PC-3 (cell line): ENCODE measurements around the gene ARHGEF17.

Source experiments
- EZH2 ChIP-seq: fragments of 300-600 bp; sonication (generic); IDR thresholded peaks from one replicate; pipeline ENCODE4 v1.6.1; 2017; ENCODE audit warnings: antibody characterized with exemption, mild to moderate bottlenecking, low read length; ENCODE audit not compliant: unreplicated experiment
- TF ChIP-seq, protein P1 (sequence below): fragments of 300-600 bp; sonication (generic); conservative IDR thresholded peaks from 2 replicates; pipeline ENCODE4 v1.5.1; 2017; ENCODE audit warnings: antibody characterized with exemption, low read depth, mild to moderate bottlenecking, low read length

DNA sequence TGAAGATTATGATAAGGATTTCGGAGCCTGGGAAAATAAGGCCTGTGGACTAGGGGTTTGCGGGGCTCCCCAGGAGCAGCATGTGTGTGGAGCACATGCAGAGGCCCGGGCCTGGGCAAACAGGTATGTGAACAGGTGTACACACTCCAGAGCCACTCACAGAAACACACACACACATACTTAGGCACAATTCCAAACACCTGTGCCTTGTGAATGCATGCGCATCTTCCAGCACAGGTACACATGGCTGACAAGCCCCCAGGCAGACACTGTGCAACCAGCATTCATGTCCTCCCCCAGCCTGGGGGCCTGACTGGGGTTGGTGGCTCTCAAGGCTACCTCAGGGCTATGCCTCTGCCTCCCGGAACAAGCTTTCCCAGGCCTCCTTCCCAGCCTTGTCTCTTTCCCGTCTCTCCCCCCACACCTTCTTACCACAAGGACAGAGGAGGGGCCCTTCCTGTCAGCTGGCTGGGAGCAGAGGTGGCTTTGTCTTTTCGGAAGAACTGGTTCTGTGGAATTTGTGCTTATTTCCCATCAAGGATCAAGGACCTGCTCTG is 38.5 kb upstream of the ARHGEF17 start:
- TF ChIP-seq EZH2, result no peak
- TF ChIP-seq, protein P1, sequence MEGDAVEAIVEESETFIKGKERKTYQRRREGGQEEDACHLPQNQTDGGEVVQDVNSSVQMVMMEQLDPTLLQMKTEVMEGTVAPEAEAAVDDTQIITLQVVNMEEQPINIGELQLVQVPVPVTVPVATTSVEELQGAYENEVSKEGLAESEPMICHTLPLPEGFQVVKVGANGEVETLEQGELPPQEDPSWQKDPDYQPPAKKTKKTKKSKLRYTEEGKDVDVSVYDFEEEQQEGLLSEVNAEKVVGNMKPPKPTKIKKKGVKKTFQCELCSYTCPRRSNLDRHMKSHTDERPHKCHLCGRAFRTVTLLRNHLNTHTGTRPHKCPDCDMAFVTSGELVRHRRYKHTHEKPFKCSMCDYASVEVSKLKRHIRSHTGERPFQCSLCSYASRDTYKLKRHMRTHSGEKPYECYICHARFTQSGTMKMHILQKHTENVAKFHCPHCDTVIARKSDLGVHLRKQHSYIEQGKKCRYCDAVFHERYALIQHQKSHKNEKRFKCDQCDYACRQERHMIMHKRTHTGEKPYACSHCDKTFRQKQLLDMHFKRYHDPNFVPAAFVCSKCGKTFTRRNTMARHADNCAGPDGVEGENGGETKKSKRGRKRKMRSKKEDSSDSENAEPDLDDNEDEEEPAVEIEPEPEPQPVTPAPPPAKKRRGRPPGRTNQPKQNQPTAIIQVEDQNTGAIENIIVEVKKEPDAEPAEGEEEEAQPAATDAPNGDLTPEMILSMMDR, result no peak
